ENCODE results near the gene RGS3.
A peak's percentile ranks its signal among the peaks of the same experiment; 100 is the strongest.

RGS3 gene

GRCh38 chr9:113614843-113615648 lies 151.5 kb downstream of the RGS3 start:
- ATAC-seq = peak; percentile 15; the same call in 1 of the 3 replicates
- TF ChIP-seq OSR1 (CRISPR knock-in tag; IDR thresholded peaks at IDR 0.05) (no peak), PPARA (CRISPR knock-in tag; IDR thresholded peaks at IDR 0.05; ENCODE audit: borderline replicate concordance) (no peak), ZNF565 (CRISPR knock-in tag; conservative IDR thresholded peaks at IDR 0.05; ENCODE audit: low read depth) (no peak), ZNF70 (CRISPR knock-in tag; IDR thresholded peaks at IDR 0.05) (no peak; the same call in 1 of the 2 replicates)

- ATAC-seq = no peak
- no peak for TF ChIP-seq BACH2 (CRISPR knock-in tag; IDR thresholded peaks at IDR 0.05; ENCODE audit: borderline replicate concordance)
- no peak for TF ChIP-seq POU6F1 (CRISPR knock-in tag; IDR thresholded peaks at IDR 0.05; ENCODE audit: borderline replicate concordance, low read depth)
- TF ChIP-seq TSHZ2 (CRISPR knock-in tag; IDR thresholded peaks at IDR 0.05) = no peak
- TF ChIP-seq ISL1 (CRISPR knock-in tag; IDR thresholded peaks at IDR 0.05) = no peak
Measured at GRCh38 chr9:113616116-113616515, 152.6 kb downstream of the RGS3 start.

- TF ChIP-seq ARNTL (CRISPR knock-in tag; IDR thresholded peaks at IDR 0.05; ENCODE audit: borderline replicate concordance, low read depth) (no peak), ZC3H10 (CRISPR knock-in tag; IDR thresholded peaks at IDR 0.05) (no peak), BACH2 (CRISPR knock-in tag; IDR thresholded peaks at IDR 0.05; ENCODE audit: borderline replicate concordance) (no peak), POU6F1 (CRISPR knock-in tag; IDR thresholded peaks at IDR 0.05; ENCODE audit: borderline replicate concordance, low read depth) (no peak)
Measured at GRCh38 chr9:113616621-113617496, 153.3 kb downstream of the RGS3 start.

GRCh38 chr9:113617550-113617949 lies 154.0 kb downstream of the RGS3 start:
- no peak for TF ChIP-seq CSRNP3 (CRISPR knock-in tag; IDR thresholded peaks at IDR 0.05)
- TF ChIP-seq ZFP3 (CRISPR knock-in tag; IDR thresholded peaks at IDR 0.05) = no peak
- TF ChIP-seq ESRRG (CRISPR knock-in tag; IDR thresholded peaks at IDR 0.05) = no peak
- TF ChIP-seq TCF4 (CRISPR knock-in tag; IDR thresholded peaks at IDR 0.05; ENCODE audit: borderline replicate concordance) = peak; percentile 43; the same call in 1 of the 2 replicates
- TF ChIP-seq OSR1 (CRISPR knock-in tag; IDR thresholded peaks at IDR 0.05) = no peak
- TF ChIP-seq ISL1 (CRISPR knock-in tag; IDR thresholded peaks at IDR 0.05) = 0 out of 2 replicates have a peak, but pooled peaks have one; percentile 21
- no peak for ATAC-seq

More at GRCh38 chr9:113616621-113617496, 153.3 kb downstream of the RGS3 start:
- no peak for ATAC-seq

GRCh38 chr9:113618836-113619490 lies 155.4 kb downstream of the RGS3 start:
- ATAC-seq = no peak
- no peak for TF ChIP-seq BACH2 (CRISPR knock-in tag; IDR thresholded peaks at IDR 0.05; ENCODE audit: borderline replicate concordance)
- no peak for TF ChIP-seq ISL1 (CRISPR knock-in tag; IDR thresholded peaks at IDR 0.05)
- TF ChIP-seq ZNF8 (CRISPR knock-in tag; IDR thresholded peaks at IDR 0.05) = no peak
- no peak for TF ChIP-seq TSHZ2 (CRISPR knock-in tag; IDR thresholded peaks at IDR 0.05)
- no peak for TF ChIP-seq CSRNP3 (CRISPR knock-in tag; IDR thresholded peaks at IDR 0.05)
- TF ChIP-seq TOX (CRISPR knock-in tag; IDR thresholded peaks at IDR 0.05; ENCODE audit: borderline replicate concordance) = no peak
- TF ChIP-seq ZC3H10 (CRISPR knock-in tag; IDR thresholded peaks at IDR 0.05) = no peak
- TF ChIP-seq SNAI2 (CRISPR knock-in tag; IDR thresholded peaks at IDR 0.05) = no peak
- TF ChIP-seq ZNF70 (CRISPR knock-in tag; IDR thresholded peaks at IDR 0.05) = no peak
